Caco-2 (cell line): ENCODE data around the gene SECISBP2. TPM values are rescaled to one million over a fixed set of nuclear protein-coding genes. Genes with fewer than 3 reads are reported as not detected.

Source experiments
- BruUV-seq: library from RNA; stranded (reverse); fragments of 400-500 nt; replicated peaks from 2 replicates; lab custom pipeline; 2021; lab: Mats Ljungman, UMichigan
- CTCF ChIA-PET: fragments of 300-600 bp; sonication (Branson Sonifier 250); formaldehyde crosslinking; loops from one replicate; lab custom pipeline; 2022; ENCODE audit warnings: antibody characterized with exemption; lab: Charles Lee
- POLR2A ChIA-PET: fragments of 300-600 bp; sonication (Branson Sonifier 250); formaldehyde crosslinking; loops from one replicate; lab custom pipeline; 2022; ENCODE audit warnings: antibody characterized with exemption; lab: Charles Lee
- DNase-seq, 2 experiments: peaks; one replicate each; pipeline versions ENCODE4 v3.0.0 to v3.0.0-alpha.2; 2020 to 2022
- H3K27me3 ChIP-seq: replicated peaks from 2 replicates; pipeline ENCODE4 v1.6.0; 2011; ENCODE audit warnings: low read length; ENCODE audit not compliant: control insufficient read depth, insufficient read depth
- H3K36me3 ChIP-seq: 2 replicates; pipeline ENCODE4 v1.5.1; 2011; ENCODE audit warnings: low read length; ENCODE audit not compliant: control insufficient read depth, insufficient read depth
- H3K4me1 ChIP-seq: fragments of 250-450 bp; sonication (Bioruptor Pico); 2 replicates; pipeline ENCODE4 v1.5.1; 2020; ENCODE audit warnings: mild to moderate bottlenecking
- H3K4me3 ChIP-seq: 2 replicates; pipeline ENCODE4 v1.5.1; 2011; ENCODE audit warnings: low read depth, mild to moderate bottlenecking, control low read depth, low read length
- H3K9me3 ChIP-seq: fragments of 250-450 bp; sonication (Bioruptor Pico); 2 replicates; pipeline ENCODE4 v1.5.1; 2020; ENCODE audit warnings: mild to moderate bottlenecking, moderate library complexity
- H3K27ac Mint-ChIP-seq: one replicate; pipeline ENCODE4 v1.8.0; 2022; ENCODE audit warnings: mixed read lengths; ENCODE audit not compliant: unreplicated experiment
- H3K27me3 Mint-ChIP-seq: one replicate; pipeline ENCODE4 v1.8.0; 2022; ENCODE audit warnings: mixed read lengths; ENCODE audit not compliant: insufficient read depth, unreplicated experiment
- H3K36me3 Mint-ChIP-seq: one replicate; pipeline ENCODE4 v1.8.0; 2022; ENCODE audit warnings: mild to moderate bottlenecking, mixed read lengths; ENCODE audit not compliant: insufficient read depth, unreplicated experiment
- H3K4me1 Mint-ChIP-seq: one replicate; pipeline ENCODE4 v1.8.0; 2022; ENCODE audit warnings: low read depth, mixed read lengths; ENCODE audit not compliant: unreplicated experiment
- H3K4me3 Mint-ChIP-seq: one replicate; pipeline ENCODE4 v1.8.0; 2022; ENCODE audit warnings: mild to moderate bottlenecking, moderate library complexity, mixed read lengths; ENCODE audit not compliant: unreplicated experiment
- H3K9me3 Mint-ChIP-seq: one replicate; pipeline ENCODE4 v1.8.0; 2022; ENCODE audit warnings: mixed read lengths; ENCODE audit not compliant: unreplicated experiment
- intact Hi-C: fragments of 100-400 bp; cut with micrococcal nuclease; formaldehyde crosslinking; loops from one replicate; pipeline ENCODE4 v1.10.0; 2022; ENCODE audit not compliant: unreplicated experiment
- total RNA-seq: library from RNA; stranded (reverse); gene quantifications from 2 replicates; pipeline ENCODE4 v1.2.3, GENCODE V29; 2022
- TF ChIP-seq, protein P1 (sequence below), 2 experiments: fragments of 200-600 bp in 1 of 2; IDR thresholded peaks; 1 replicate in 1 of 2; 2 replicates in 1 of 2; pipeline versions ENCODE4 v1.5.1 to v1.8.0; 2011 to 2022; ENCODE audit warnings: antibody characterized with exemption in 1 of 2, control low read depth in 1 of 2, inconsistent platforms in 1 of 2, low read depth in 1 of 2, low read length in 1 of 2, mild to moderate bottlenecking in 1 of 2, moderate library complexity in 1 of 2; ENCODE audit not compliant: insufficient read depth in 1 of 2, severe bottlenecking in 1 of 2, unreplicated experiment in 1 of 2

The SECISBP2 gene
- total RNA-seq, 1 experiment from 2014 or later, result 21.0 TPM

DNA sequence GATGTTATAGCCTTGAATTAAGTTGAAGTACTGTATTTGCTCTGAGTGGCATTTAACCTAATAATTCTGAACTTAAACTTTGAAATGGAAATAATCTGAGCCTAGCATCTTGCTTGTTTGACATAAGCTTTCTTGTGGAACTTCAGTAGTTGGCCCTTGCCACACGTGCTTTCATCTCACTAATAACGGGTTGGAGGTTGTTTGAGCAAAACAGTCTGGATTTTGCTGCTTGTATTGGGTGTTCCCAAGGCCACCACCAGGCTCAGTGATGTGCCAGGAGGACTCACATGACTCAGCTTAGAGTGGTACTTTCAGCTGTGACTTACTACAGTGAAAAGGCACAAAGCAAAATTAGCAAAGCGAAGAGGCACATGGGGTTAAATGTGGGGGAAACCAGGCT, 35.7 kb downstream of the SECISBP2 start:
- Mint-ChIP-seq H3K27me3 (no peaks in the 10 kb centered on the region), H3K36me3 (peaks cover 31% of the 10 kb centered on the region), H3K4me1 (peaks cover 6% of the 10 kb centered on the region), H3K9me3 (no peaks in the 10 kb centered on the region), H3K27ac (no peak overlapping the region), H3K4me3 (no peak overlapping the region)
- ChIA-PET CTCF (no interaction called here), POLR2A (no interaction called here)
- H3K4me3 ChIP-seq, result no peak overlapping the region
- intact Hi-C loops, result no loop called here
- BruUV-seq, result no TSS peak
- DNase-seq, result no peak
- TF ChIP-seq, protein P1, sequence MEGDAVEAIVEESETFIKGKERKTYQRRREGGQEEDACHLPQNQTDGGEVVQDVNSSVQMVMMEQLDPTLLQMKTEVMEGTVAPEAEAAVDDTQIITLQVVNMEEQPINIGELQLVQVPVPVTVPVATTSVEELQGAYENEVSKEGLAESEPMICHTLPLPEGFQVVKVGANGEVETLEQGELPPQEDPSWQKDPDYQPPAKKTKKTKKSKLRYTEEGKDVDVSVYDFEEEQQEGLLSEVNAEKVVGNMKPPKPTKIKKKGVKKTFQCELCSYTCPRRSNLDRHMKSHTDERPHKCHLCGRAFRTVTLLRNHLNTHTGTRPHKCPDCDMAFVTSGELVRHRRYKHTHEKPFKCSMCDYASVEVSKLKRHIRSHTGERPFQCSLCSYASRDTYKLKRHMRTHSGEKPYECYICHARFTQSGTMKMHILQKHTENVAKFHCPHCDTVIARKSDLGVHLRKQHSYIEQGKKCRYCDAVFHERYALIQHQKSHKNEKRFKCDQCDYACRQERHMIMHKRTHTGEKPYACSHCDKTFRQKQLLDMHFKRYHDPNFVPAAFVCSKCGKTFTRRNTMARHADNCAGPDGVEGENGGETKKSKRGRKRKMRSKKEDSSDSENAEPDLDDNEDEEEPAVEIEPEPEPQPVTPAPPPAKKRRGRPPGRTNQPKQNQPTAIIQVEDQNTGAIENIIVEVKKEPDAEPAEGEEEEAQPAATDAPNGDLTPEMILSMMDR (IDR thresholded peaks at IDR 0.05; ENCODE audit: insufficient read depth in 1 of 2, low read depth in 1 of 2, low read length in 1 of 2, severe bottlenecking in 1 of 2, unreplicated experiment in 1 of 2), result no peak
- no peaks in the 10 kb centered on the region for H3K9me3 ChIP-seq
- no peaks in the 10 kb centered on the region for H3K27me3 ChIP-seq
- no peaks in the 10 kb centered on the region for H3K4me1 ChIP-seq
- no peaks in the 10 kb centered on the region for H3K36me3 ChIP-seq

- CTCF ChIA-PET, result no interaction called here
- no peaks in the 10 kb centered on the region for H3K4me1 ChIP-seq
- DNase-seq, result no peak
Observed at GRCh38 chr9:89354471-89354870, 36.2 kb downstream of the SECISBP2 start.

DNA sequence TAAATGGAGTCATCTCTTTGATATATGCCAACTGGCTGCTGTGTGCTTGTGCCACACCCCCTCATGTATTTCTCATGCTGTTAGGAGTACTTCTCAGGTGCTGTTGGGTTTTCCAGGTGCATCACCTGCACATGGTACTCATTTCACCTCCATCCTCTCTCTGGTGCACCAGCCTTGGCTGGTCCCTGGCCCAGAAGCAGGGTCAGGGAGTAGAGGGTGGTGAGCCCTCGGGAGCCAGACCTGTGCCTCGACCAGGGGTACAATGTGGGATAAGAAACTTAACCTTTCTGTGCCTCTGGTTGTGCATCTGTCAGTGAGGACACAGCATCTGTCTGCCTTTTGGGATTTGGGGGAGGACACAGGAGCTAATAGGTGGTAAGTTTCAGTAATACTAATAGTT, 38.5 kb downstream of the SECISBP2 start:
- ChIA-PET CTCF (no interaction called here), POLR2A (no interaction called here)
- BruUV-seq, result no TSS peak
- TF ChIP-seq, protein P1 (IDR thresholded peaks at IDR 0.05; ENCODE audit: insufficient read depth in 1 of 2, low read depth in 1 of 2, low read length in 1 of 2, severe bottlenecking in 1 of 2, unreplicated experiment in 1 of 2), result no peak
- no peaks in the 10 kb centered on the region for H3K9me3 ChIP-seq
- Mint-ChIP-seq H3K27me3 (no peaks in the 10 kb centered on the region), H3K4me3 (no peak overlapping the region), H3K36me3 (peaks cover 23% of the 10 kb centered on the region), H3K4me1 (no peaks in the 10 kb centered on the region), H3K27ac (no peak overlapping the region), H3K9me3 (no peaks in the 10 kb centered on the region)
- no peak overlapping the region for H3K4me3 ChIP-seq
- DNase-seq, result no peak
- no peaks in the 10 kb centered on the region for H3K36me3 ChIP-seq
- intact Hi-C loops, result no loop called here
- no peaks in the 10 kb centered on the region for H3K4me1 ChIP-seq
- no peaks in the 10 kb centered on the region for H3K27me3 ChIP-seq

More at GRCh38 chr9:89354471-89354870, 36.2 kb downstream of the SECISBP2 start:
- no peak overlapping the region for H3K4me3 ChIP-seq
- H3K27me3 ChIP-seq, result no peaks in the 10 kb centered on the region
- Mint-ChIP-seq H3K36me3 (peaks cover 33% of the 10 kb centered on the region), H3K9me3 (no peaks in the 10 kb centered on the region), H3K4me3 (no peak overlapping the region), H3K4me1 (peaks cover 6% of the 10 kb centered on the region), H3K27me3 (no peaks in the 10 kb centered on the region), H3K27ac (no peak overlapping the region)
- intact Hi-C loops, result no loop called here
- H3K9me3 ChIP-seq, result no peaks in the 10 kb centered on the region
- TF ChIP-seq, protein P1 (IDR thresholded peaks at IDR 0.05; ENCODE audit: insufficient read depth in 1 of 2, low read depth in 1 of 2, low read length in 1 of 2, severe bottlenecking in 1 of 2, unreplicated experiment in 1 of 2), result no peak
- POLR2A ChIA-PET, result no interaction called here
- BruUV-seq, result no TSS peak
- no peaks in the 10 kb centered on the region for H3K36me3 ChIP-seq
